GM10266 (cell line): ENCODE results near the gene GATM.
A peak's percentile ranks its signal among the peaks of the same experiment; 100 is the strongest.

Experiments used
- DNase-seq: peaks from one replicate; pipeline ENCODE4 v3.0.0; 2012; ENCODE audit errors: extremely low spot score
- TF ChIP-seq, protein P1 (sequence below): IDR thresholded peaks from 2 replicates; pipeline ENCODE4 v1.5.1; 2012; ENCODE audit warnings: mild to moderate bottlenecking, low read depth; ENCODE audit not compliant: control insufficient read depth, insufficient read depth; ENCODE audit errors: missing control alignments

Gene GATM

DNA sequence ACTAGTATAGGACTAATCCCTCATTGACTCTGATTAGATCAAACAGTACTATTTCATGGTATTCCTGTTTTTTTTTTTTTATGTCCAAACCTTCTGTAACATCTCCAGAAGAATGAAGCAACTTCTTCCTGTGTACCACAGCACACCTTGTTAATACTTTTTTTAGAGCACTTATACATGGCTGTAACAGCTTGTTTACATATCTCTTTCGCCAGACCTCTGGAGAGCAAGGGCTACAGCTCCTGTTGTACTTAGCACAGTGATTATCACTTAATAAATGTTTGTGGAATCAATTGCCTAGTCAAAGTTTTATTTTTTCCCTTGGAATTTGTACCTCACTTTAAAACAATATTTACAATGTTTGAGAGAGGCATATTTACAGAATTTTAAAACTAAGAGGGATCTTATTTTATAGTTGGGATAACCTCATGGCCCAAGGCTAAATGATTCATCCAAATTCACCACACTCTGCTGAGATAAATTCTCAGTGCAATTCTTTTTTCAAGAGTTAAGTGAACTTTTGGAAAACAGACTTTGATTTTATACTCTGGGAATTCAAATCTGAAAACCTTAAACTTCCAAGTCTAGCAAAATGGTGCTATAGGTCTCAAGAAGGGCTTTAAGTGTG is 9.2 kb upstream of the GATM start:
- DNase-seq = no peak
- TF ChIP-seq, protein P1, sequence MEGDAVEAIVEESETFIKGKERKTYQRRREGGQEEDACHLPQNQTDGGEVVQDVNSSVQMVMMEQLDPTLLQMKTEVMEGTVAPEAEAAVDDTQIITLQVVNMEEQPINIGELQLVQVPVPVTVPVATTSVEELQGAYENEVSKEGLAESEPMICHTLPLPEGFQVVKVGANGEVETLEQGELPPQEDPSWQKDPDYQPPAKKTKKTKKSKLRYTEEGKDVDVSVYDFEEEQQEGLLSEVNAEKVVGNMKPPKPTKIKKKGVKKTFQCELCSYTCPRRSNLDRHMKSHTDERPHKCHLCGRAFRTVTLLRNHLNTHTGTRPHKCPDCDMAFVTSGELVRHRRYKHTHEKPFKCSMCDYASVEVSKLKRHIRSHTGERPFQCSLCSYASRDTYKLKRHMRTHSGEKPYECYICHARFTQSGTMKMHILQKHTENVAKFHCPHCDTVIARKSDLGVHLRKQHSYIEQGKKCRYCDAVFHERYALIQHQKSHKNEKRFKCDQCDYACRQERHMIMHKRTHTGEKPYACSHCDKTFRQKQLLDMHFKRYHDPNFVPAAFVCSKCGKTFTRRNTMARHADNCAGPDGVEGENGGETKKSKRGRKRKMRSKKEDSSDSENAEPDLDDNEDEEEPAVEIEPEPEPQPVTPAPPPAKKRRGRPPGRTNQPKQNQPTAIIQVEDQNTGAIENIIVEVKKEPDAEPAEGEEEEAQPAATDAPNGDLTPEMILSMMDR = no peak

DNA sequence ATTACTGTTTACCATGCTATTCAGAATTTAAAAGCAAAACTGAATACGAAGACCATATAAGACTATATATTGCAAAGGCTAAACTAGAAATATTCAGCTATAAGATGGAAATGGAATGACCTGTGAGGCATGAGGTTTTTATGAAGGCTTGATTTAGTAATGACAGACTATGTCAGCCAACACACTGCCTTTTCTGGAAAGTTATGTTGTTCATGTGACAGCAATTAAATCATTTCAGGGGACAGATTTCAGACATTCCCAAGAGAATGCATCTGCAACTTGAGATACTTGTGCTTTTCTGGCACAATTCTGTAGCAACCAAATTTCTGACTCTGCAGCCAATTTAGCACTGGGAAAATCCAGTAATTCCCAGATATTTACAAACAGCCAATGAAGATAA is 8.6 kb upstream of the GATM start:
- DNase-seq = no peak
- TF ChIP-seq, protein P1 = no peak

DNA sequence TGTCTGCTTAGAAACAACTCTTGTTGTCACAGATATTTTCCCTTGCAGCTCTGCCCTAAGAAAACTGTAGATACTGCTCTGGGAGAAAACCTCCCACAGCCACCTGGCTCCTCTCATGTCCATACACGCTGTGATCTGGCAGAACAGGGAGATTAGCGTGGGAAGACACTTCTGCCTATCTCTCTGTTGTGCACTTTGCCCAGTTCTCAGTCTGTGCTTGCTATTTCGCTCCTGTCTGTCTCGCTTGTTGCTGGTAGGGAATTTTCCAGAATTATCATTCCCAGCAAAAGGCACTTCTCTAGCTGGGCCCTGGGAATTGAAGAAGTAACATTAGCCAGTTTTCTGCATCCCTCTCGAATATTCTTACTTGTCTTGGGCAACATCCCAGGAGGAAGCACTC is 8.1 kb upstream of the GATM start:
- TF ChIP-seq, protein P1 = no peak
- DNase-seq = no peak

DNA sequence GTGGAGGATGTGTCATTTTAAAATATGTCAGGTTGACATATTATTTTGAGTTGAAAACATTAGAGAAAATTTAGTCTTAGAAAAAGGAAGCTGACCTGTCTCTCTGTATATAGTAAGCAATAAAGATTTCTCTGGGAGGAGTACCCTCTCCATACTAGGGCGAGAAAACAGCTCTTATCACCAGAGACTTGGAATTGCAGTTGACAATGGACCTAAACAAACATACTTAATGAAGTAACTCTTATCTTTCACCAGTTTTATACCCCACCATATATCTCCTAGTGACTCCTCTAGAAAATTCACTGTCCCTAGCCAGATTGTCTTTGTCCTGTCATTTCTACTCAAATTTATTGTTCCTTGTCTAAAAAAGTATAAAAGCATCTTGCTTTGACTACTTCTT is 7.2 kb upstream of the GATM start:
- no peak for DNase-seq
- TF ChIP-seq, protein P1 = no peak

DNA sequence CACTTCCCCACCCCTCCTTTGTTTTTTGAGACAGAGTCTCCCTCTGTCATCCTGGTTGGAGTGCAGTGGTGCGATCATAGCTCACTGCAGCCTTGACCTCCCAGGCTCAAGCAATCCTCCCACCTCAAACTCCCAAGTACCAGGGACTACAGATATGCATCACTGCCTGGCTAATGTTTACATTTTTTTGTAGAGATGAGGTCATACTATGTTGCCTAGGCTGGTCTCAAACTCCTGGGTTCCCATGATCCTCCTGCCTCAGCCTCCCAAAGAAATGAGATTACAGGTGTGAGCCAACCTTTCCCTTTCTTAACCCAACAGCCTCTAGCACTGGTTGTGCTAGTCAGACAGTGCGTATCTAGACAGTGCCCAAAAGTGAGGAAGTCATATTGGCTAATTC is 6.4 kb upstream of the GATM start:
- TF ChIP-seq, protein P1 = no peak
- DNase-seq = no peak

DNA sequence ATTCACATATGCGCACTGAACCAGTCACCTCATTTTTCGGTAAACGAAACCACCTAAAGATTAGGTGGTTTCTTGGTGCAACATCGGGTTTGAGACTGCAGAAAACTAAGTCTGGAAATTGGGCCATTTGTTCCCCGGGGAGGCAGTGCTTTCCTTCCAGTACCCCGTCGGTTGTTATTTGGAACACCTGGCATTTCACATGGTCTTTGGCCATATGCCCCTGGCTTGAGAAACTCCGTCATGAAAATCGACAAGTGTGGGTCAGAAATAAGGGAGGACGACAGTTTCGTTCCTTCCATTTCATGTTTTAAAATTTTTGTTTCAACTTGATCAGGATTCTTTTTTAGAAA is 544 bp upstream of the GATM start:
- TF ChIP-seq, protein P1 = no peak
- no peak for DNase-seq

DNA sequence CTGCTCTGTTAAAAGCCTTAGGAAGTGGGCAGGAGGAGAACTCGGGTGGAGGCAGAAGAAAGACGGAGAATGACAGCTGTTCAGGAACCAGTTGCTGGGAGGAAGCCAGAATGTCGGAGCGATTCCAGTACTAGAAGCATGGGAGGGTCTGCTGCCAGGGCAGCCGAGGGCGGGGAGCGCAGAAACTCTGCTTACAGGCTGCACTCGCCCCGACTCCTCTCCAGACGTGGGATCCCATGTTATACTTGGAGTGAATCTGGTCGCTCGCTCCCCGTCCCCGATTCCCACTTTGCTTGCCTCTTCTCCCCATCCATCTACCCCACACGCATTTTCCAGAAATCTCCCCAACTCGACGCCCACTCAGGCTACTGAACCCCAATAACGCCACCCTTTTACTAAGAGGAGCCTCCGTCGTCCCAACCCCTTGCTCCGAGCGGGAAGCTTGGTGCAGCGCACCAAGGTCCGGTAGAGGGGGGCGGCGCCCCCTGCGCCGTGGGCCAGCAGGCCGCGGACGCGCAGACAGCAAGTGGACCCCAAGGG is 665 bp downstream of the GATM start:
- peak; percentile 38 for DNase-seq
- TF ChIP-seq, protein P1 = no peak
